SU-DHL-6 (cell line): ENCODE data around the gene RPL19.

Source experiments
- CTCF ChIP-seq: fragments of 200-600 bp; sonication (generic); IDR thresholded peaks from one replicate; pipeline ENCODE4 v1.5.1; 2017; ENCODE audit warnings: antibody characterized with exemption, mild to moderate bottlenecking, low read length, moderate library complexity; ENCODE audit not compliant: insufficient read depth, poor library complexity, severe bottlenecking
- EZH2phosphoT487 ChIP-seq: fragments of 200-600 bp; sonication (generic), shearing (Covaris generic); conservative IDR thresholded peaks from 2 replicates; pipeline ENCODE4 v1.6.1; 2018; ENCODE audit warnings: mild to moderate bottlenecking, antibody characterized with exemption, low read length, moderate library complexity, mixed read lengths

DNA sequence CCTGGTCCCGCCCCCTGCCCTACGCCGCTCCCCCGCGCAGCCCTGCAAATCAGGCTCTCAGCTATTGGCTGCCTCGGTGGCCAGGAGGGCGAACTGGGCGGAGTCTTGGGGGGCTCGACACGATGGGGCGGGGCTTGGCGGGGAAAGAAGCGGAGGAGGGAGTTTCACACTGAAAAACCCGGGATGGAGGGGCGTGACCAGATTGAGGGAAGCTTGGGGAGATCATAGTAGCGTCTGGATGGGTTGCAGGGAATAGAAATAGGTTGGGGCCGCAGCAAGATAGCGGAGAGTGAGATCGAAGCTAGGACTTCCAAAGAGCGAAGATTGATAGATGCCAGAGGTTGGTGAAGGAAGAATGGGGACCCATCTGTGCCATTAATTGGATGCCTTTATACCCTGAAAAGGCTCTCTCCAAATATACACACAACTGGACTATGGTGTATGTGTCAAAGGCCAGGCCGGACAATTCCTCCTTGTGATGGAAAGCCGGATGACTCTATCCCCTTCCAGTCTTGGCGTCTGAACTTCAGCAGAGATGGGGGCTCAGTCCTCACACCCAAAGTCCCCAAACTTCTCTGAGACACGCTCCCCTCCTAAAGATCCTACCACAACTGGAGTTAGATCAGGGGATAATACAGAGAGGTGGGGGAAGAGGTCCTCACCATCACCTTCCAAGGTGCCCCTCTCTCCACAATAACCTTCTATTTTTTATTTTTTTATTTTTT, 26.0 kb downstream of the RPL19 start:
- TF ChIP-seq CTCF, result no peak
- TF ChIP-seq EZH2phosphoT487, result no peak
